ENCODE data around the gene CD99.

The CD99 gene

GRCh38 chrX:2697306-2697705 is 6.2 kb downstream of the CD99 start:
- Histone ChIP-seq H3F3A (ENCODE audit: insufficient read depth) (no peaks in the 10 kb centered on the region), H3K4me2 (ENCODE audit: low read depth, low read length, poor library complexity, severe bottlenecking) (no peak overlapping the region), H3K27ac (ENCODE audit: low read depth, low read length) (no peak overlapping the region), H3K9me2 (replicated peaks; ENCODE audit: insufficient read depth, low read length) (no peaks in the 10 kb centered on the region), H4K20me1 (ENCODE audit: low read depth, low read length) (no peaks in the 10 kb centered on the region), H3K9me3 (ENCODE audit: insufficient read depth, low read length) (no peaks in the 10 kb centered on the region), H3K36me3 (ENCODE audit: low read length) (no peaks in the 10 kb centered on the region), H3K79me2 (ENCODE audit: insufficient read depth, low read length) (no peaks in the 10 kb centered on the region), H3K4me3 (ENCODE audit: insufficient read depth, low read length, poor library complexity, severe bottlenecking) (no peak overlapping the region), H2AFZ (ENCODE audit: low read depth, low read length, severe bottlenecking) (no peak overlapping the region), H3K9ac (ENCODE audit: low read length) (no peak overlapping the region), H3K27me3 (ENCODE audit: low read length) (no peaks in the 10 kb centered on the region)
- TF ChIP-seq CTCF (IDR thresholded peaks at IDR 0.05; ENCODE audit: insufficient read depth, low read length, poor library complexity, severe bottlenecking) (no peak), EZH2phosphoT487 (conservative IDR thresholded peaks at IDR 0.05; ENCODE audit: low read length) (no peak)

GRCh38 chrX:2697741-2698299 is 6.7 kb downstream of the CD99 start:
- Histone ChIP-seq H3K4me2 (ENCODE audit: low read depth, low read length, poor library complexity, severe bottlenecking) (no peak overlapping the region), H3K9me2 (replicated peaks; ENCODE audit: insufficient read depth, low read length) (no peaks in the 10 kb centered on the region), H3K4me3 (ENCODE audit: insufficient read depth, low read length, poor library complexity, severe bottlenecking) (no peak overlapping the region), H3F3A (ENCODE audit: insufficient read depth) (no peaks in the 10 kb centered on the region), H3K36me3 (ENCODE audit: low read length) (no peaks in the 10 kb centered on the region), H3K27ac (ENCODE audit: low read depth, low read length) (no peak overlapping the region), H3K27me3 (ENCODE audit: low read length) (no peaks in the 10 kb centered on the region), H3K9me3 (ENCODE audit: insufficient read depth, low read length) (no peaks in the 10 kb centered on the region), H4K20me1 (ENCODE audit: low read depth, low read length) (no peaks in the 10 kb centered on the region), H3K9ac (ENCODE audit: low read length) (no peak overlapping the region), H2AFZ (ENCODE audit: low read depth, low read length, severe bottlenecking) (no peak overlapping the region), H3K79me2 (ENCODE audit: insufficient read depth, low read length) (no peaks in the 10 kb centered on the region)
- TF ChIP-seq CTCF (IDR thresholded peaks at IDR 0.05; ENCODE audit: insufficient read depth, low read length, poor library complexity, severe bottlenecking), result no peak
- no peak for TF ChIP-seq EZH2phosphoT487 (conservative IDR thresholded peaks at IDR 0.05; ENCODE audit: low read length)

- Histone ChIP-seq H3K9me3 (ENCODE audit: insufficient read depth, low read length) (no peaks in the 10 kb centered on the region), H2AFZ (ENCODE audit: low read depth, low read length, severe bottlenecking) (no peak overlapping the region), H3K27ac (ENCODE audit: low read depth, low read length) (no peak overlapping the region), H3K4me3 (ENCODE audit: insufficient read depth, low read length, poor library complexity, severe bottlenecking) (no peak overlapping the region), H3K36me3 (ENCODE audit: low read length) (no peaks in the 10 kb centered on the region), H3K27me3 (ENCODE audit: low read length) (no peaks in the 10 kb centered on the region), H4K20me1 (ENCODE audit: low read depth, low read length) (no peaks in the 10 kb centered on the region), H3K4me2 (ENCODE audit: low read depth, low read length, poor library complexity, severe bottlenecking) (no peak overlapping the region), H3F3A (ENCODE audit: insufficient read depth) (no peaks in the 10 kb centered on the region), H3K79me2 (ENCODE audit: insufficient read depth, low read length) (no peaks in the 10 kb centered on the region), H3K9me2 (replicated peaks; ENCODE audit: insufficient read depth, low read length) (no peaks in the 10 kb centered on the region), H3K9ac (ENCODE audit: low read length) (no peak overlapping the region)
- TF ChIP-seq EZH2phosphoT487 (conservative IDR thresholded peaks at IDR 0.05; ENCODE audit: low read length), result no peak
- TF ChIP-seq CTCF (IDR thresholded peaks at IDR 0.05; ENCODE audit: insufficient read depth, low read length, poor library complexity, severe bottlenecking), result no peak
Observed at GRCh38 chrX:2698604-2699003, 7.5 kb downstream of the CD99 start.

Measured in SU-DHL-6 (cell line).